HG03196 (cell line): ENCODE measurements around the gene RUSF1.
A peak's percentile ranks its signal among the peaks of the same experiment; 100 is the strongest.
"Not testable (repeated sequence)": the region's sequence is repeated elsewhere in the genome, so short reads cannot be mapped to it uniquely, and the experiment has no call there.

Experiments used
- ATAC-seq: cut with Tn5 transposase; IDR thresholded peaks from one replicate; pipeline ENCODE4 v1.9.1; 2021; ENCODE audit not compliant: unreplicated experiment

Gene RUSF1

GRCh38 chr16:31507929-31508705 is at the start of gene RUSF1:
TSS of gene RUSF1 (minus strand) at chr16:31508391. CDS start at chr16:31508373, 18 bp downstream.
- ATAC-seq, result peak; percentile 86

GRCh38 chr16:31542763-31543162 is 34.6 kb upstream of the RUSF1 start:
- no peak for ATAC-seq

GRCh38 chr16:31539762-31540161 is 31.6 kb upstream of the RUSF1 start:
- ATAC-seq, result not testable (repeated sequence)

GRCh38 chr16:31538243-31538598 is 30.0 kb upstream of the RUSF1 start:
- ATAC-seq, result not testable (repeated sequence)

GRCh38 chr16:31537362-31538242 is 29.4 kb upstream of the RUSF1 start:
- no peak for ATAC-seq

GRCh38 chr16:31536804-31537361 is 28.7 kb upstream of the RUSF1 start:
- ATAC-seq, result no peak

GRCh38 chr16:31535737-31536136 is 27.5 kb upstream of the RUSF1 start:
- no peak for ATAC-seq

- no peak for ATAC-seq
These were observed 24.7 kb upstream of the RUSF1 start for GRCh38 chr16:31532896-31533295.

- no peak for ATAC-seq
These were observed 23.9 kb upstream of the RUSF1 start for GRCh38 chr16:31532120-31532519.

- no peak for ATAC-seq
These were observed 22.9 kb upstream of the RUSF1 start for GRCh38 chr16:31531096-31531495.

- ATAC-seq, result no peak
These were observed 22.2 kb upstream of the RUSF1 start for GRCh38 chr16:31530405-31530804.

GRCh38 chr16:31529937-31530312 is 21.7 kb upstream of the RUSF1 start:
- no peak for ATAC-seq

- ATAC-seq, result no peak
These were observed 21.1 kb upstream of the RUSF1 start for GRCh38 chr16:31529108-31529936.

- ATAC-seq, result no peak
These were observed 20.4 kb upstream of the RUSF1 start for GRCh38 chr16:31528523-31529107.

- ATAC-seq, result no peak
These were observed 19.6 kb upstream of the RUSF1 start, which contains the start of gene AHSP for GRCh38 chr16:31527734-31528274. TSS of gene AHSP (plus strand) at chr16:31527900. CDS start at chr16:31528140, 240 bp downstream.

GRCh38 chr16:31525113-31525512 is 16.9 kb upstream of the RUSF1 start:
- ATAC-seq, result no peak

- ATAC-seq, result not testable (repeated sequence)
These were observed 15.6 kb upstream of the RUSF1 start for GRCh38 chr16:31523768-31524167.

- no peak for ATAC-seq
These were observed 13.9 kb upstream of the RUSF1 start for GRCh38 chr16:31522071-31522470.

- ATAC-seq, result no peak
These were observed 13.2 kb upstream of the RUSF1 start for GRCh38 chr16:31521368-31521767.

GRCh38 chr16:31519759-31520431 is 11.7 kb upstream of the RUSF1 start:
- no peak for ATAC-seq
